ACC112 (cell line): Measurements from ENCODE around the gene TRIM8.

ENCODE experiments used
- H2AFZ ChIP-seq: fragments of 200-600 bp; sonication (generic); one replicate; pipeline ENCODE4 v1.6.0; 2017; ENCODE audit warnings: antibody characterized with exemption, low read length; ENCODE audit not compliant: unreplicated experiment
- H3K27ac ChIP-seq: fragments of 200-600 bp; sonication (generic); 2 replicates; pipeline ENCODE4 v1.5.1; 2014; ENCODE audit warnings: low read depth, mild to moderate bottlenecking, antibody characterized with exemption, low read length, moderate library complexity
- H3K27me3 ChIP-seq: fragments of 200-600 bp; sonication (generic); 2 replicates; pipeline ENCODE4 v1.6.1; 2014; ENCODE audit warnings: mild to moderate bottlenecking, antibody characterized with exemption, low read length, moderate library complexity, mixed read lengths; ENCODE audit not compliant: insufficient read depth
- H3K36me3 ChIP-seq: fragments of 200-600 bp; sonication (generic); 2 replicates; pipeline ENCODE4 v1.6.1; 2016; ENCODE audit warnings: mild to moderate bottlenecking, antibody characterized with exemption, low read length, moderate library complexity, mixed read lengths; ENCODE audit not compliant: insufficient read depth
- H3K4me1 ChIP-seq: fragments of 200-600 bp; sonication (generic); one replicate; pipeline ENCODE4 v1.6.1; 2016; ENCODE audit warnings: low read length, mixed read lengths; ENCODE audit not compliant: insufficient read depth, unreplicated experiment, control insufficient read depth
- H3K4me3 ChIP-seq: fragments of 200-600 bp; sonication (generic); 2 replicates; pipeline ENCODE4 v1.5.1; 2014; ENCODE audit warnings: mild to moderate bottlenecking, low read depth, low read length
- H3K79me2 ChIP-seq: fragments of 200-600 bp; sonication (generic); one replicate; pipeline ENCODE4 v1.6.0; 2016; ENCODE audit warnings: low read length; ENCODE audit not compliant: control insufficient read depth, unreplicated experiment, insufficient read depth

TRIM8 gene, protein sequence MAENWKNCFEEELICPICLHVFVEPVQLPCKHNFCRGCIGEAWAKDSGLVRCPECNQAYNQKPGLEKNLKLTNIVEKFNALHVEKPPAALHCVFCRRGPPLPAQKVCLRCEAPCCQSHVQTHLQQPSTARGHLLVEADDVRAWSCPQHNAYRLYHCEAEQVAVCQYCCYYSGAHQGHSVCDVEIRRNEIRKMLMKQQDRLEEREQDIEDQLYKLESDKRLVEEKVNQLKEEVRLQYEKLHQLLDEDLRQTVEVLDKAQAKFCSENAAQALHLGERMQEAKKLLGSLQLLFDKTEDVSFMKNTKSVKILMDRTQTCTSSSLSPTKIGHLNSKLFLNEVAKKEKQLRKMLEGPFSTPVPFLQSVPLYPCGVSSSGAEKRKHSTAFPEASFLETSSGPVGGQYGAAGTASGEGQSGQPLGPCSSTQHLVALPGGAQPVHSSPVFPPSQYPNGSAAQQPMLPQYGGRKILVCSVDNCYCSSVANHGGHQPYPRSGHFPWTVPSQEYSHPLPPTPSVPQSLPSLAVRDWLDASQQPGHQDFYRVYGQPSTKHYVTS

DNA sequence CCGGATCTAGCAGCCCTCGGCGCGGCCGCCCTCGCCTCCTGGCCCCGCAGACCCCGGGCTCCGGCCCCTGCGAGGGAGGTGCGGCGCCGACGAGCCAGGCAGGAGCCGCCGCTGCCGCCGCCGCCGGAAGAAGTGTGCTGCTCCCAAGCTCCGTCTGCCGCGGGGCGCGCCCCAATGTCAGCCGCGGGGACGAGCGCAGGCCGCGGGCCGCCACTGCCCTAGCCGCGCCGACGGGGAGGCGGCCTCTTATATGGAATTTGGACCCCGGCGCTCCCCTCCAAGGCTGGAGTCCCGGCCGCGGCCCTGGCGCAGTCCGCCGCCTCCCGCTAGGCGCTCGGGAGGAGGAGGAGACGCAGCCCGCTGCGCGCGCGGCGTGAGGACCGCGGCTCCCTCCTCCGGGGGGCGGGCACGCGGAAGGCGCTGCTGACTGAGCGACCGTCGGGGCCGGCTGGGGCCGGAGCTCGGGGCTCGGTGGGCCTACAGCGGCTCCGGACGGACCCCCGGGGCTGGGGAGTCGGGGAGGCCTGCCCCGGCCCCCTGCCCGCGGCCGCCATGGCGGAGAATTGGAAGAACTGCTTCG is at the start of gene TRIM8:
Gene TRIM8, plus strand, starts transcription at position 414 of the 580 bp plus-strand sequence. Its CDS starts 139 bp downstream, at position 553.
- no peaks in the 10 kb centered on the region for H3K27me3 ChIP-seq
- H3K27ac ChIP-seq, result peak within 1 kb of the TSS; percentile 93
- H3K36me3 ChIP-seq, result no peaks in the 10 kb centered on the region
- no peak within 1 kb of the TSS for H2AFZ ChIP-seq
- H3K79me2 ChIP-seq, result peaks cover 51% of the 10 kb centered on the region
- H3K4me3 ChIP-seq, result peak within 1 kb of the TSS; percentile 88
- peaks cover 25% of the 10 kb centered on the region for H3K4me1 ChIP-seq

GRCh38 chr10:102595293-102595692 is 49.0 kb upstream of the TRIM8 start:
- Histone ChIP-seq H3K4me3 (no peak overlapping the region), H3K27me3 (no peaks in the 10 kb centered on the region), H3K4me1 (peaks cover 32% of the 10 kb centered on the region), H2AFZ (no peak overlapping the region), H3K27ac (no peak overlapping the region), H3K36me3 (no peaks in the 10 kb centered on the region), H3K79me2 (no peaks in the 10 kb centered on the region)

GRCh38 chr10:102595897-102596296 is 48.4 kb upstream of the TRIM8 start:
- Histone ChIP-seq H3K4me3 (no peak overlapping the region), H3K4me1 (peaks cover 37% of the 10 kb centered on the region), H3K27ac (no peak overlapping the region), H3K79me2 (no peaks in the 10 kb centered on the region), H3K27me3 (no peaks in the 10 kb centered on the region), H3K36me3 (no peaks in the 10 kb centered on the region), H2AFZ (no peak overlapping the region)

- Histone ChIP-seq H3K27ac (no peak overlapping the region), H3K4me1 (peaks cover 37% of the 10 kb centered on the region), H2AFZ (no peak overlapping the region), H3K36me3 (no peaks in the 10 kb centered on the region), H3K27me3 (no peaks in the 10 kb centered on the region), H3K79me2 (no peaks in the 10 kb centered on the region), H3K4me3 (no peak overlapping the region)
Observed at GRCh38 chr10:102596506-102596971, 47.7 kb upstream of the TRIM8 start.

GRCh38 chr10:102597131-102597991 is 46.9 kb upstream of the TRIM8 start:
- no peaks in the 10 kb centered on the region for H3K27me3 ChIP-seq
- H3K36me3 ChIP-seq, result no peaks in the 10 kb centered on the region
- H3K4me1 ChIP-seq, result peaks cover 44% of the 10 kb centered on the region
- no peak overlapping the region for H3K4me3 ChIP-seq
- H3K27ac ChIP-seq, result no peak overlapping the region
- H3K79me2 ChIP-seq, result no peaks in the 10 kb centered on the region
- no peak overlapping the region for H2AFZ ChIP-seq

GRCh38 chr10:102598243-102598642 is 46.0 kb upstream of the TRIM8 start:
- Histone ChIP-seq H3K27ac (no peak overlapping the region), H3K36me3 (no peaks in the 10 kb centered on the region), H2AFZ (no peak overlapping the region), H3K4me3 (no peak overlapping the region), H3K27me3 (no peaks in the 10 kb centered on the region), H3K79me2 (no peaks in the 10 kb centered on the region), H3K4me1 (peaks cover 47% of the 10 kb centered on the region)

- Histone ChIP-seq H3K36me3 (no peaks in the 10 kb centered on the region), H3K27me3 (no peaks in the 10 kb centered on the region), H2AFZ (peak overlapping the region; percentile 28), H3K79me2 (no peaks in the 10 kb centered on the region), H3K4me3 (no peak overlapping the region), H3K27ac (peak overlapping the region; percentile 17), H3K4me1 (peaks cover 58% of the 10 kb centered on the region)
Observed at GRCh38 chr10:102599565-102600327, 44.5 kb upstream of the TRIM8 start.

DNA sequence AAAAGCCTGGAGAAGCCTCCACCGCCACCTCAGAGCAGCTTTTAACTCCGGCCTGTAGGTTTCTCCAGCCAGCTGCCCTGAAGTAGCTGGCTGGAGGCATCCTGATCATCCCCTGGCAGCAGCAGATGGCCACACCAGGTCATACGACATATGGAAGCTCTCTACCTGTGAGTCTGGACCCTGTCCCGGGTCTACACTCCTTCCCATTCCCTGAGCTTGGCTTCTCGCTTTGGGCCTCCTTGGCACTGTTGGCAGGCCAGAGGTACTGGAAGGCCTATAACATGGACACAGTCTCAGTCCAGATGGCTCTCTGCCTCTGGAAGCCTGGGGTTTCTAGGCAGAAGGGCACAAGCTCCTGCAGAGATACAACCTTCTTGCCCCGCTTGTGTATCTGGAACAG is 43.5 kb upstream of the TRIM8 start:
- no peaks in the 10 kb centered on the region for H3K36me3 ChIP-seq

DNA sequence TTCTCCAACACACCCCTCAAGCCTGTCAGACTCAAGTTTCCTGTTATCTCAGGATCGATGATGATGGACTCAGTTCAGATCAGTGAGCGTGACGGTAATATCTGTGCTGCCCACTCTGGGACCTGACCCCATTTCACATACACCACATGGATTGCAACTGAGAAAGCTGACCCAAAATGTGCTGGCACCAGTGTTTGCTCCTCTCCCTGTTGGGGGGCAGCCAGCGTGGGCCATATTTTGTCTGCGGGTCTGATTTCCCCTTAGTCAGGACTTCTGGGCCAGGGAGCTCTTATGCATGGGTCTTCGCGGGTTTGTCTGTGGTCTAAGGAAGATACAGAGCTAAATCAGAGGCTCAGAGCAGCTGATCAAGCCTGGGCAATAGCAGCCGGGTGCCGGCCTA is 42.6 kb upstream of the TRIM8 start:
- Histone ChIP-seq H3K27me3 (no peaks in the 10 kb centered on the region), H3K79me2 (no peaks in the 10 kb centered on the region), H3K36me3 (no peaks in the 10 kb centered on the region), H3K4me3 (no peak overlapping the region), H3K27ac (peak overlapping the region; percentile 52; the same call in 1 of the 2 replicates), H3K4me1 (peaks cover 65% of the 10 kb centered on the region), H2AFZ (no peak overlapping the region)

More for the DNA sequence above, 43.5 kb upstream of the TRIM8 start:
- Histone ChIP-seq H3K4me1 (peaks cover 69% of the 10 kb centered on the region), H2AFZ (no peak overlapping the region), H3K27ac (no peak overlapping the region), H3K79me2 (no peaks in the 10 kb centered on the region), H3K4me3 (no peak overlapping the region), H3K27me3 (no peaks in the 10 kb centered on the region)
